ENCODE results near the gene CPA5.

DNA sequence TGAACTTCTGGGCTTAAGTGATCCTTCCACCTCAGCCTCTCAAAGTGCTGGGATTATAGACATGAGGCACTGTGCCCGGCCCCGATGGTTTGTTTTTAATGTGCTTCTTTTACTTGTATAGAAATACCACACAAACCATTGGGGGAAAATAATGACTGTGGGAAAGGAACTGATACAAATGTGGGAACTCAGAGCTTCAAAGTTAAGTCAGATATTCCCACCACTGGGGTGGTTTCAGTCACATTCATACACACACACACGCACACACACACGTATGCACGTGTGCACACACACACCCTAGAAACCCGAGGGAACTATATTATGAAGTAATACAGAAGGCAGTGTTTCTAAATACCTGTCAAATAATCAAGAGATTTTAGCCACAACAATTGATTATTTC is 34.6 kb upstream of the CPA5 start:
- TF ChIP-seq CTCF (IDR thresholded peaks at IDR 0.05) (no peak), EZH2 (IDR thresholded peaks at IDR 0.05) (no peak), EZH2phosphoT487 (IDR thresholded peaks at IDR 0.05) (no peak)
